Measurements from ENCODE around the gene PPM1H.

DNA sequence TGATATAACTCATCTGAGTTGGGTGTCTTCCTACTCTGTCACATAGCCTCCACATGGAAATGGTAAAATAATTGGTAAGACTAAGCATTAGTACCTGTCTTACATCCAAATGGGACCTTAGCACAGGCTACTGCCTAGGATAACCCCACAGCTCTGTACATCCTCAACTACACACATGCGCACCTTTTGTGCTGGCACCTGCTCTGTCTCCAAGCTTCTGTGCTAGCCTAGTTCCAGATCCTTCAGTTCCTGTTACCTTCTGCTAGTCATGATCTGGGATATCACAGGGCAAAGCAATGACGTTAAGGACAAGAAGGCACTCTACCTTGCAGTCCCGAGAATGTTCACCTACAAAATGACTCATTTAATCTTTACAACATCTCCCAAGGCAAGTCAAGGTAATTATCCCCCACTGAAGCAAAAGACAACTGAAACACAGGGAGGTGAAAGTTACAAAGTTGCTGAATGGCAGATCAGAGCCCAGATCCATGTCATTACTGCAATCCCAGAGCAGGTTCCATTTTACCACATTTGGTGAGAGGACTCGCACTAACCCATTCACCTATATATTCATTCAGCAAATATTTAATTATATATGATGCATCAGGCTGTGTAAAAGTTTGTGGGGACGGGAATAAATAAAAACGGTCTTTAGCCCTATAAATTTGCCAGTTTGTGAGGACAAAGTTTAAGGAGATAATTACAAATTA is 61.7 kb downstream of the PPM1H start:
- TF ChIP-seq, protein P1, sequence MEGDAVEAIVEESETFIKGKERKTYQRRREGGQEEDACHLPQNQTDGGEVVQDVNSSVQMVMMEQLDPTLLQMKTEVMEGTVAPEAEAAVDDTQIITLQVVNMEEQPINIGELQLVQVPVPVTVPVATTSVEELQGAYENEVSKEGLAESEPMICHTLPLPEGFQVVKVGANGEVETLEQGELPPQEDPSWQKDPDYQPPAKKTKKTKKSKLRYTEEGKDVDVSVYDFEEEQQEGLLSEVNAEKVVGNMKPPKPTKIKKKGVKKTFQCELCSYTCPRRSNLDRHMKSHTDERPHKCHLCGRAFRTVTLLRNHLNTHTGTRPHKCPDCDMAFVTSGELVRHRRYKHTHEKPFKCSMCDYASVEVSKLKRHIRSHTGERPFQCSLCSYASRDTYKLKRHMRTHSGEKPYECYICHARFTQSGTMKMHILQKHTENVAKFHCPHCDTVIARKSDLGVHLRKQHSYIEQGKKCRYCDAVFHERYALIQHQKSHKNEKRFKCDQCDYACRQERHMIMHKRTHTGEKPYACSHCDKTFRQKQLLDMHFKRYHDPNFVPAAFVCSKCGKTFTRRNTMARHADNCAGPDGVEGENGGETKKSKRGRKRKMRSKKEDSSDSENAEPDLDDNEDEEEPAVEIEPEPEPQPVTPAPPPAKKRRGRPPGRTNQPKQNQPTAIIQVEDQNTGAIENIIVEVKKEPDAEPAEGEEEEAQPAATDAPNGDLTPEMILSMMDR (IDR thresholded peaks at IDR 0.05) = no peak
- TF ChIP-seq POLR2A (IDR thresholded peaks at IDR 0.05) (no peak), POLR2AphosphoS5 (IDR thresholded peaks at IDR 0.05) (no peak)

All from prostate gland (tissue), 2 donors.